ENCODE results near the gene CRYBA4. TPM values are rescaled to one million over a fixed set of nuclear protein-coding genes. Genes with fewer than 3 reads are reported as not detected.

CRYBA4 gene
- total RNA-seq, 1 experiment from 2014 or later, result not detected

DNA sequence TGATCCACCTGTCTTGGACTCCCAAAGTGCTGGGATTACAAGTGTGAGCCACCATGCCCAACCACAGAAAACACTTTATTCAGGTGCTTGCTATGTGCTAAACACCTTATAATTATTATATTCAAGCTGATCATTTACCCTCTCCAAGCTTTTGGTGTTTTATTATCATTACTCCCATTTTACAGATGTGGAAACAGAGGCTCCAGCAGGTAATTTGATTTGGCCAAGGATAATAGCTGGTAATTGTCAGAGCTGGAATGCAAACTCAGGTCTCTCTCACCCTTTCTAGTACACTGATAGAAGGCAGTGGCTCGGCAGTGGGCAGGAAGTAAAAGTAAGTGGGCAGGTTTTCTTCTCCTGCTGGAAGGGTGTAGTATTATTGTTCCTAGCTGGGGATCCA, 28.0 kb upstream of the CRYBA4 start:
- Histone ChIP-seq H3K4me3 (ENCODE audit: low read length) (no peak overlapping the region), H3K9me2 (replicated peaks; ENCODE audit: low read length) (no peaks in the 10 kb centered on the region), H3K79me2 (ENCODE audit: low read length) (no peaks in the 10 kb centered on the region), H2AFZ (ENCODE audit: low read length) (no peak overlapping the region), H3K9me3 (ENCODE audit: low read length) (no peaks in the 10 kb centered on the region), H3K36me3 (ENCODE audit: low read depth, low read length) (no peaks in the 10 kb centered on the region), H3F3A (ENCODE audit: low read length, unreplicated experiment) (no peaks in the 10 kb centered on the region), H3K27me3 (ENCODE audit: low read length) (peaks cover 13% of the 10 kb centered on the region; the same call in 1 of the 2 replicates), H3K4me1 (ENCODE audit: insufficient read depth, low read length) (0 out of 2 replicates have a peak, but pooled peaks cover 5% of the 10 kb centered on the region), H4K20me1 (ENCODE audit: low read length) (no peaks in the 10 kb centered on the region), H3K4me2 (ENCODE audit: low read length) (no peak overlapping the region), H3K27ac (ENCODE audit: low read length) (no peak overlapping the region), H3K9ac (ENCODE audit: low read length) (no peak overlapping the region)
- ATAC-seq (no peak), DNase-seq (no peak)
- intact Hi-C loops (cut with micrococcal nuclease), result no loop called here
- no TSS peak for BruUV-seq (replicated peaks)
- TF ChIP-seq, protein P1, sequence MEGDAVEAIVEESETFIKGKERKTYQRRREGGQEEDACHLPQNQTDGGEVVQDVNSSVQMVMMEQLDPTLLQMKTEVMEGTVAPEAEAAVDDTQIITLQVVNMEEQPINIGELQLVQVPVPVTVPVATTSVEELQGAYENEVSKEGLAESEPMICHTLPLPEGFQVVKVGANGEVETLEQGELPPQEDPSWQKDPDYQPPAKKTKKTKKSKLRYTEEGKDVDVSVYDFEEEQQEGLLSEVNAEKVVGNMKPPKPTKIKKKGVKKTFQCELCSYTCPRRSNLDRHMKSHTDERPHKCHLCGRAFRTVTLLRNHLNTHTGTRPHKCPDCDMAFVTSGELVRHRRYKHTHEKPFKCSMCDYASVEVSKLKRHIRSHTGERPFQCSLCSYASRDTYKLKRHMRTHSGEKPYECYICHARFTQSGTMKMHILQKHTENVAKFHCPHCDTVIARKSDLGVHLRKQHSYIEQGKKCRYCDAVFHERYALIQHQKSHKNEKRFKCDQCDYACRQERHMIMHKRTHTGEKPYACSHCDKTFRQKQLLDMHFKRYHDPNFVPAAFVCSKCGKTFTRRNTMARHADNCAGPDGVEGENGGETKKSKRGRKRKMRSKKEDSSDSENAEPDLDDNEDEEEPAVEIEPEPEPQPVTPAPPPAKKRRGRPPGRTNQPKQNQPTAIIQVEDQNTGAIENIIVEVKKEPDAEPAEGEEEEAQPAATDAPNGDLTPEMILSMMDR (conservative IDR thresholded peaks at IDR 0.05; ENCODE audit: low read depth, low read length), result no peak
- no peak for TF ChIP-seq EZH2phosphoT487 (IDR thresholded peaks at IDR 0.05; ENCODE audit: borderline replicate concordance, low read length)
- TF ChIP-seq EZH2 (IDR thresholded peaks at IDR 0.05; ENCODE audit: low read length, unreplicated experiment), result no peak
- CTCF ChIA-PET, result no interaction called here
- POLR2A ChIA-PET (ENCODE audit: unreplicated experiment), result no interaction called here

DNA sequence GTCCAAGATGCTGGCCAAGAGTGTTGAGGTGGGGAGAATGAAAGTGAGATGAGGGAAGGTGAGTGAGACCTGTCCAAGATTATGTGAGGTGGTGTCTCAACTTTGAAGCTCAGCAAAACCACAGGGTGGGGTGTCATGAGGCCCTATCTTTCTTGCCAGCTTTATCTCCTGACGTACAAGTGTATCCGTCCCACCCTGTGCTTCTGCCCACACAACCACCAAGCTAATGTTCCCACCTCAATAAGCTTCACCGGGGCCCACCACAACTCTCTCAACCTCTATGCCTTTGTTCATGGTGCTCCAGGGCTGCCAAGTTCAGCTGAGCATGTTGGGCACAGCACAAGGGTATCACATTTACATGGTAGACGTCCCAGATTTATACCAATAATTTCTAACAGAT, 24.7 kb upstream of the CRYBA4 start:
- Histone ChIP-seq H4K20me1 (ENCODE audit: low read length) (no peaks in the 10 kb centered on the region), H2AFZ (ENCODE audit: low read length) (no peak overlapping the region), H3K4me2 (ENCODE audit: low read length) (no peak overlapping the region), H3K36me3 (ENCODE audit: low read depth, low read length) (no peaks in the 10 kb centered on the region), H3K9me2 (replicated peaks; ENCODE audit: low read length) (no peaks in the 10 kb centered on the region), H3K27me3 (ENCODE audit: low read length) (peaks cover 13% of the 10 kb centered on the region; the same call in 1 of the 2 replicates), H3K9ac (ENCODE audit: low read length) (no peak overlapping the region), H3K4me3 (ENCODE audit: low read length) (no peak overlapping the region), H3K79me2 (ENCODE audit: low read length) (no peaks in the 10 kb centered on the region), H3F3A (ENCODE audit: low read length, unreplicated experiment) (no peaks in the 10 kb centered on the region), H3K9me3 (ENCODE audit: low read length) (no peaks in the 10 kb centered on the region), H3K4me1 (ENCODE audit: insufficient read depth, low read length) (no peaks in the 10 kb centered on the region), H3K27ac (ENCODE audit: low read length) (no peak overlapping the region)
- TF ChIP-seq EZH2phosphoT487 (IDR thresholded peaks at IDR 0.05; ENCODE audit: borderline replicate concordance, low read length), result no peak
- TF ChIP-seq, protein P1 (conservative IDR thresholded peaks at IDR 0.05; ENCODE audit: low read depth, low read length), result no peak
- TF ChIP-seq EZH2 (IDR thresholded peaks at IDR 0.05; ENCODE audit: low read length, unreplicated experiment), result no peak
- CTCF ChIA-PET, result no interaction called here
- POLR2A ChIA-PET (ENCODE audit: unreplicated experiment), result no interaction called here
- no peak for ATAC-seq
- intact Hi-C loops (cut with micrococcal nuclease), result no loop called here
- no peak for DNase-seq
- BruUV-seq (replicated peaks), result no TSS peak

DNA sequence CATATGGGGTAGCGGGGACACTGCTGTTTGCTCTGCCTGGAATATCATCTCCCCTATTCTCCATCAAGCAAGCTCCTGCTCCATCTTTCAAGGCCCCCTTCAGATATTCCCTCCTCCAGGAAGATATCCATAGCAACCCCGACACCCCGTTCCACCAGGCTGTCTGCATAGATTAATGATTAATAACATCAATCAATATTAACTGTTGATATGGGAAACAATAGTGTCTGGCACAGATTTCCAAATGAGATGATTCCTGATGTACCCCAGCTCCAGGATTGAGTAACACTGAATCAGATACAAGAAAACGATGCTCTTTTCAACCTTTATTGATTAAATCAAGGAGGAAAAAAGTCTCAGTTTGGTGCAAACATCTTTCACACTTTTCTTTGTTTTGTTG, 24.3 kb upstream of the CRYBA4 start:
- POLR2A ChIA-PET (ENCODE audit: unreplicated experiment), result no interaction called here
- Histone ChIP-seq H3K4me2 (ENCODE audit: low read length) (no peak overlapping the region), H3K79me2 (ENCODE audit: low read length) (no peaks in the 10 kb centered on the region), H4K20me1 (ENCODE audit: low read length) (no peaks in the 10 kb centered on the region), H3K4me3 (ENCODE audit: low read length) (no peak overlapping the region), H3K9me3 (ENCODE audit: low read length) (no peaks in the 10 kb centered on the region), H3K27me3 (ENCODE audit: low read length) (peaks cover 13% of the 10 kb centered on the region; the same call in 1 of the 2 replicates), H3K9ac (ENCODE audit: low read length) (no peak overlapping the region), H3F3A (ENCODE audit: low read length, unreplicated experiment) (no peaks in the 10 kb centered on the region), H3K4me1 (ENCODE audit: insufficient read depth, low read length) (no peaks in the 10 kb centered on the region), H3K9me2 (replicated peaks; ENCODE audit: low read length) (no peaks in the 10 kb centered on the region), H3K27ac (ENCODE audit: low read length) (no peak overlapping the region), H2AFZ (ENCODE audit: low read length) (no peak overlapping the region), H3K36me3 (ENCODE audit: low read depth, low read length) (no peaks in the 10 kb centered on the region)
- CTCF ChIA-PET, result no interaction called here
- TF ChIP-seq, protein P1 (conservative IDR thresholded peaks at IDR 0.05; ENCODE audit: low read depth, low read length), result no peak
- no peak for TF ChIP-seq EZH2phosphoT487 (IDR thresholded peaks at IDR 0.05; ENCODE audit: borderline replicate concordance, low read length)
- no peak for TF ChIP-seq EZH2 (IDR thresholded peaks at IDR 0.05; ENCODE audit: low read length, unreplicated experiment)
- no TSS peak for BruUV-seq (replicated peaks)
- ATAC-seq (no peak), DNase-seq (no peak)
- intact Hi-C loops (cut with micrococcal nuclease), result no loop called here

Data from PC-3 (cell line).